Activated CD4-positive, alpha-beta T cell treated with anti-CD3 and anti-CD28 coated beads for 4 hours (primary cell): ENCODE measurements around the gene ASF1B.
A peak's percentile ranks its signal among the peaks of the same experiment; 100 is the strongest.

Experiments used
- DNase-seq, 2 donors: peaks; one replicate each; pipeline ENCODE4 v3.0.0-alpha.2; 2020

Gene ASF1B

DNA sequence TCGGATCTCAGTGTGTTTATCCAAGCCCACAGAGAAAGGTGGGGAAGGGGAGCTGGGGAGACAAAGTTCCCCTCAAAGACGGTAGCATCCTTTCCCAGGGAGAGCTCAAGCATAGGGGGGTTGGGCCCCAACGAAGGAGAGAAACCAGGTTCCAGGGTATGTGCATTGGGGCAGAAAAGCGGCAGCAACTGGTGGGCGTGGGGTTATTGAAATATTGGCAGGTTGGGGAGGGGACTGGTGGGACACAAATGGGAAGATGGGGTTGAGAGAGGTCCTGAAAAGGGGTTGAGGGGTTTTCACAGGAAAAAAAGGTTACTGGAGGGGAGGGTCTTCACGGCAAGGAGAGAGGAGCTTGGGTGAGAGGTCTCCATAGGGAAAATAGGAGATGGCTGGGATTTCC is 1.0 kb downstream of the ASF1B start:
- no peak for DNase-seq

DNA sequence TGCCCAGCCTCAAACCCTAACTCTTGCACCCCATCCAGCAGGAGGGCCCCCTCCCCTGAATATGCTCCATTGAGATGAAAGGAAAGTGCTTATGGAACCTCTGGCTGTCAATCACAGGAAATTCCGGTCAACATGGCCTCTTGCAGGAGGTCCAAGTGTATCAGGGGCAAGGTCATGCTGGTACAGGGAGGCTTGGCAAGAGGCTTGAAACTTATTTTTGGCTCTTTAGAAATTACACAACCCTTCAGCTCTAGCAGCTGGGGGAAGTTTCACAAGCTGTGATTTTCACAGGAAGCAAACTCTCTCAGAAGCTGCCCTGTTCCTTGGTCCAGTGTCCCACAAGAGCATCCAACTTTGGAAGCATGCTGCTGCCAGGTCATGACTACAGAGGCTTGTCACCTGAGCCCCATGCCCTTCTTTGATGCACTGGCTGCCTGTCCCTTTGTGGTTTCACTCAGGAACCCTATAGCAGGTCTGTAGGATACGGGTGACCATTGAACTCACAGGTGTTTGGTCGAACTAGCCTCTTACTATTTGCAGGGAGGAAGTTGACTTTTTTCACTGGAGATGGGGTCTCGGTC is 8.4 kb downstream of the ASF1B start:
- no peak for DNase-seq

DNA sequence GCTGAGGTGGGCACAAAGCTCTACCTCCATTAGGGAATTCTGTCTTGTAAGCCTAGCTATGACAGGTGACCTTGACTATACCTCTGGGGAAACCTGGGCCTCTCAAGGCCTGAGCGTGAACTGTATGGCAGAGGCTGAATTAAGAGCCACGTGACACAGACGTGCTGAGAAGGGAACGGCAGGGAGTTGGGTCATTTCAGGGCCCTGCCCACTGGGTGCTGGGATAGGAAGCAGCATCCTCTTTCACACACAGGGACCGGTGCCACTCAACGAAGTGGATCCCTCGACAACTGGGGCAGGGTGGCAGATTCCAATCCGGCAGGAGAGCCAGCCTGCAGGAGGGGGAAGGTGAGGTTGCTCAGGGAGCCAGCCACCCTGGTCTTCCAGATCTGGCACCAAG is 9.2 kb downstream of the ASF1B start:
- DNase-seq: no peak

DNA sequence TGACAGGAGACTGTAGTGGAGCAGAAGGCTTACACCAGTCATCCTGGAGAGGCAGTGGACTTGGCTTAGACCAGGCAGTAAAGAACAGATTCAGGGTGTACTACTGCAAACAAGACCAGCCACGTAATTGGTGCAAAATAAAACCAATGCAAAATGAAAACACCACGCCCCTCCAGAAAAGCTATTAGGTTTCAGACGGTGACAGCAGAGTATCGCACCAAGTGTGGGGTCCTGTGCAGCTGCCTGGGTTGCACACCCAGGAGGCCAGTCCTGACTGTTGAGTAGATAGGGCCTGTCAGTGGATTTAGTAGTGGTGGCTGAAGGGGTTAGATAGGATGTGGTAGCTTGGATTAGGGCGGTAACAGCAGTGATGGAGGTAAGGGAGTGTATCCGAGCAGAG is 13.5 kb downstream of the ASF1B start:
- DNase-seq: no peak

DNA sequence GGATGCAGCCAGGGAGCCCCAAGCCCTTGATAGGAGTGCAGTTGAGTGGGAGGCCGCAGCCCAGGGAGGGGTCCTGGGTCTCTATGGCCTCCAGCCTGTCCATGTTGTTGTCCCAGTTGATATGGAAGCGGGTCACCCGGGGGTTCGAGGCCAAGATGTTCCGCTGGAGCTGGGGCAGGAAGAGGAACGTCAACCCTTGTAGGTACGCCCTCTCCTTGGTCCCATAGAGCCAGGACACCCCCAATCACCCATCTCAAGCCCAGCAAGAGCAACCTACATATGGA is 15.9 kb downstream of the ASF1B start:
- no peak for DNase-seq

DNA sequence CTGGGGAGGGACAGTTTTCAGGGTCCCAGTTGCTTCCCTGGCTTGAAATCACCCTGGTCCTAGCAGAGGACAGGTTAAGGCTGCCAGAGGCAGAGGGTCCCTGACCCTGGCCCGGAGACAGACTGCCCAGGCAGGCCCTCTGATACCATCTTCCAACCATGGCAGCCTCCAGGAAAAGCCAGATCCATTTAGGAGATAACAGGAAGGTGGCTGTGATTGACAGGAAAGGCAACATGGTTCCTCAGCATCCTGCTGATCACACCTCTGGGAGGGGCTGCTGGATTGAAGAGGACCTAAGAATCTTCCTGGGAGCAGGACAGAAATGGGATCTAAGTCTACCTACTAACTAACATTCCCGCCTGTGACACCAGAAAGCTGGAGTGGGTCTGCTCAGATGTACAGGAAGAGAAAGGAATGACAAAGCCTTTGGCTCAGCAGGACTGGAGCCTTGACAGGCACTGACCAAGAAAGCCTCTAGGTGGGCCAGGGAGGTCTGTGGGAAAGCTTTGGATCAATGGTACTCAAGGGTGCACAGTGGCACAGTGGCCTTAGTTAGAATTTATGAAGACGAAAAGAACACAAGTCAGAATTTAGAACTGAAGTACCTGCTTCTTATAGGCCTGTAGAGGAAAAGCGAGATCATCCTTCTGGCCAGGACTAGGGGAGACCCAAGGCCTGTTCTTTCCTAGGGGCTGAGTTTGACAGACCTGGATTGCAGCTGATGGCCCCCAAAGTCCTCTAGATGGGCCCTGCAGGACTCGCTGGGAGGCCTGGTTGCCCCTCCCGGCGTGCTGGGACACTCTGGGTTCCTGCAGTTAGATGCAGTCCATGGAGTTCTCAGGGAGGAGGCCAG is 16.5 kb downstream of the ASF1B start:
- no peak for DNase-seq

DNA sequence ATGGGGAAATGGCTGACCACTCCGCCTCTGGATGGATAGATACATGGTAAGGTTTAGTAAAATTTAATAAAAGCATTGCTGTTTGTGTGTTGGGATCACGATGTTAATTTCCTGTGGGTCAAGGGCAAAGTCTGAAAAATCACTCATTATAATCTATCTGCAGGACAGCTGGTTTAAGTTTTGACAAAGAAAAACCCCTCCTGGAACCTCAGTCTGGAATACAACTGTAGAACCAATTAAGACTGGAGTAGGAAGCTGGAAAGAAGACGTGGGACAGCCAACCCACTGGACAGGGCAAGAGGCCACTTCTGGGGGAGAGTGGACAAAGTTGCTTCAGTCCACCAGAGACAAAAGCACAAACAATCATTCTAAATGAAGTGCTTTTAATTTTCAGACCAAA is 17.2 kb downstream of the ASF1B start:
- no peak for DNase-seq

DNA sequence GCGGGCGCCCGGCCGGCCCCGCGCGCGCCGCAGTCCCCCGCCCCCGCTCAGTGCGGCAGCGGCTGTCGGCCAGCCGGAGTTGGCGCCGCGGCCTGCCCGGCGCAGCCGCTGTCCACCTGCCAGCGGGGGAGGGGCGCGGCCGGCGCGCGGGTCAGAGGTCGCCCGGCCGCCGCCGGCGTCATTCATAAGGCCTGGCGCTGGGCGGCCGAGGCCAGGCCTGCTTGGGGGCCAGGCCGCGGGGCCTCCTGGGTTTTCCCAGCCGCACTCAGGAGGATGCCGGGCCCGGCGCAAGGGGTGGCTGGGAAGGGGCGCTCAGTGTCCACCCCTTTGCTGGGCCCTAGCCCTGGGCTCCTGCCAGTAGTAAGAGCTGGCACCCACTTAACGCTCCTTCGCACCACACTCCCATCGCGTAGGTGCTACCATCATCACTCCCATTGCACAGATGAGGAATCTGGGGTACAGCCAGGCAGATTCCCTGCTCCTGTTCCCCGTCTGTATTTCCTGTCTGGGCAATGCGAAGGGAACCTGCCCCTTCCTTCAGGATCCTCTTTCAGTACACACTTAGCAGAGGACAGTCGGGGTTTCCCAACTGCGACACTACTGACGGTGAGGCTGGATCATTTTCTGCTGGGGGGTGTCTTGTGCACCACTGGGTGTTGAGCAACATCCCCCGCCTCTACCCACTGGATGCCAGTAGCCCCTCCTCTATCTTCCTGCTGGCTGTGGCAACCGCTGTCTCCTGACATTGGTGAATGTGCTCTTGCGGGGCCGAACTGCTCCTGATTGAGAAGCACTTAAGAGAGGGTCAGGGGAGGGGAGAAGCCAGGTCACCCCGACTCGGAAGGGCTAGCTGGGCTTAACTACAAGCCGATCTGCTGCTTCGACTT is 18.0 kb downstream of the ASF1B start:
- peak; percentile 24 to 41 for DNase-seq

DNA sequence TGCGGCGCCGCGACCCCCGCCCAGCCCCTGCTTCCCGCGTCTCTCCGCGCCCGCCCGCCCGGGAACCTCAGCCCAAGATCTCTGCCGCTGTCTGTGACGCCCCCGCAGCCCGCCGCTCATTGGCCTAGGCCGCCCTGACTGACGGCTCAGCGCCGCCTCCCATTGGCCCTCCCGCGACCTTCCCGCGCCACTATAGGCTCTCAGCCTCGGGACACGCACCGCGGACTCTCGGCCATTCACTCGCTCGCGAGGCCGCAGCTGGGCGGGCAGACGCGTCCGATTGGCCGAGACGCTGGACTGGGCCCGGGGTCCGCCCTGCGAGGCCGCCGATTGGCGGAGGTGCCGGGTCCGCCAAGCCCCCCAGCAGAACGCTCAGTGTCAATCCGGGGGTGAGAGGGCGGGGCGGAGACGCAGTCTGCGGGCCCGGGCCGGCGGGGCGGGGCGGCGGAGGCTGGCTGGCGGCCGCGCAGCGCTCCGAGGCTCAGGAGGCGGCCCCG is 18.7 kb downstream of the ASF1B start, which contains the start of gene PRKACA:
TSS of gene PRKACA (minus strand) at position 95 of the 497 bp plus-strand sequence. CDS start 215 bp downstream, outside the sequence.
- peak; percentile 95 to 98 for DNase-seq

DNA sequence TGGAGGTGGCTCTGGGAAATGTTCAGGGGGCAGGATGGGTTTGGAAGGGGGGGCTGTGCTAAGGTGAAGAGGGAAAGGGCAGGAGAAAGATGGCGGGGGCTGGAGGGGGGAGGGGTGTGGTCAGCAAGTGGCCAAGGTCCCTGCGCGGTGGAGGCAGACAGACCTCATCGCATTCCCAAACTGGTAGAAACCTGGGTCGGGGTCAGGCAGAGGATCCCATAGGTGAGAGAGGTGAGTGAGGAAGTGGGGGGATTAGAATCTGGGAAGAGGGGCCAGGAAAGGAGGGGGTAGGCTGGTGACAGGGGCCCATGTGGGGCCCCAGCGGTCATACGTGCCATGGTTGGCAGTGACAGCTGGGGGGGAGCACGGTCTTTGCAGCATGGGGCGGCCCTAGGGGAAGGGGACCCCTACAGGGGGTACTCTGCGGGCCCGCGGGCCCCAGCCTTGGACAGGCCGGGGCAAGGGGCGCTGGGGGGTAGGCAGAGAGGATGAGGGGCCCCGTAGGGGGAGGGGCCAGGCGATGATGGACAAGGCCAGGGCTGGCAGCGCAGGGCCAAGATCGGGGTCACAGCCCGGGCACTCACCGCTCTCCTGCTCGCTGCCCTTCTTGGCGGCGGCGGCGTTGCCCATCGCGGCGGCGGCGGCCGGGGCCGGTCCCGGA is 19.3 kb downstream of the ASF1B start:
- no peak for DNase-seq

DNA sequence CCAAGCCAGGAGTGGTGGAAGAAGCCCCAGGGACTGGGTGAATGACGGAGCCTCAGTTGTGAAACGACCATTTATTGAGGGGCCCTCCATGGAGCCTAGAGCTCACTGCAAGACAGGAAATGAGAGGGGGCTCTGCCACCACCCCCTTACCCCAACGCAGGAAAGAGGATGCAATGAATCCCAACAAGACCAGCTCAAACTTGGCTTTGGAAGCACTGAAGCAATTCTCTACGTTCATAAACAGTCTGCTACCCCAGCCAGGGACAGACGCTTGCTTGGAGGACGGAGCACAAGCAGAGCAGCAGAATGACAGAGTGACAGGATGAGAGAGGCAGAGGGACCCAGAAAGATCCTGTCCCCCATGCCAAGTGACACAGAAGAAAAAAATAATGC is 19.9 kb downstream of the ASF1B start:
- no peak for DNase-seq

DNA sequence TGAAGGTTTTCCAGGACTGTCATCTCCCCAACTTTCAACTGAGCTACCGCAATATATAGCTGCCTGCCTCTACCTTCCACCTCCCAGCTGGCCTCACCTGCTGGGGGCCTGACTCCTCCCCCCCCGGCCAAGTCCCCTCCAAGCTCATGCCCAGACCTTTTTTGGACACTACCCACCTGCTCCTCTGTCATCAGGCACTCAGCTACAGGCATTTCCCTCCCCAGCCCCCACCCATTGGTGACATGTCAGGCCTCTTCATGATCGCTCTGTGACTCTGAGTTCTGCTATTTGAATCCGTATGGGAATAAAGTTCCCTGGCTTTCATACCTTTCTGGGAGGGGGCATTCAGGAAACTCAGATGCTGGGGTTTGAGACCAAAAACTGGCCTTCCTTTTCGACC is 20.6 kb downstream of the ASF1B start:
- no peak for DNase-seq

DNA sequence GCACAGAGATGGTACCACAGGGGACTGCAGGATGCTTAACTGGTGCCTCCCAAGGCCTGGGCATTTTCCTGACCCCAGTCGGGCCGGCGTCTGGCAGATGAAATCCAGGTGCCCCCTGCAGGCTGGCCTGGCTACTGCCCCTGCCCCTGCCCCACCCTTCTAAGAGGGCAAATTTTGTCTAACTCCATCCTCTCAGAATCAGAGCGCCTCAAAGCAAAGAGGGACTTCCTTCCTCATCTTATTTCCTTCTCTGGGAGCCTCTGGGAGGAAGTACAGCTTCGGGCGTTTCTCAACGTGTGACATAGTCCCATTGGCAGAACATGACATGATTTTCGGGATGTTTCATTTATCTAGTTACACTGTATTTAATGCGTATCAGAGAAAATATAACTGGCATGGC is 21.5 kb downstream of the ASF1B start:
- peak; percentile 48 to 58 for DNase-seq

DNA sequence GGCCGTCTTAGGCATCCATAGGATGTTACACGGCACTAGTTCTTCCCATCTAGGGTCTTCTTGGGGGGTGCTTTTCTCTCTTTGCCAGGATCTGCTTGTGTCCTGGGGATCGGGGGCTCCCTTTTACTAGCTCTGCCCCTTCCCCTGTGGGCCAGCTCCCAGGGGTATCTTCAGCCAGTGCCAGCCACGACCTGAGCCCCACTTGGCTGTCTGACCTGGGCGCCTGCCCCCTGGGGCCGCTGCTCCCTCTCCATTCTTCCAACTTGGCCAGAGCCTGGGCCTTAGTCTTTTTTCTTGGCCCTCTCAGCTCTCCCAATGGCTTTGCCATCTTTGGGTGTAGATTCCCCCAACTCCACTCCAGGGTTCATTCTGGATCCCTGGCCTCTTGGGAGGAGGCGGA is 21.9 kb downstream of the ASF1B start:
- DNase-seq: no peak

DNA sequence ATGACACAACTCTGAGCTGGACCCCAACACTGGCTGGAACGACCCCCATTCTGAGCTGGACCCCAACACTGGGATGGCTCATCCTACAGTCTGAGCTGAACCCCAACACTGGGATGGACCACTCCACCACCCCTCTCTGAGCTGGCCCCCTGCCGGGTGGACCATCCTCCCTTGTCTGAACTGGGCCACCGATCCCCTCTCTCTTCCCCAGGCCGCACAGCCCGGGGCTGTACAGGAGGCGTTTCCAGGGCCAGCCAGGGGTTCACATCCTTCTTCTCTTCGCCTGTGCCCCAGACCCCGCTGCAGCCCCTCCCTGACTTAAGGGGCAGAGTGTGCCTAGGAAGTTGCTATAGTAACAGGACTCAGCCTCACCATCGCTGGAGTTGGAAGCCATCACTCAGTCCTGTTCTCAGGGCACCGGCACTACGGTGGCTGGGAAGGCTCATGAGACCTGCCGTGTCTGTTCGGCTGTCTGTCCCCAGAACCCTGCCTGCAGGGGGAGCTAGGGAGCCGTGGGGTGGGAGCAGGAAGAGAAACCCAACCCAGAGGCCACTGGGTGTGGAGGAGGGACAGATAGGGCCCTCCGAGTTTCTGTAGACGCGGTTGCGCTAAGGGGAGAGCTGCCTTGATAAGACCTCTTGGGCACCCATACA is 22.5 kb downstream of the ASF1B start:
- DNase-seq: peak; percentile 35

DNA sequence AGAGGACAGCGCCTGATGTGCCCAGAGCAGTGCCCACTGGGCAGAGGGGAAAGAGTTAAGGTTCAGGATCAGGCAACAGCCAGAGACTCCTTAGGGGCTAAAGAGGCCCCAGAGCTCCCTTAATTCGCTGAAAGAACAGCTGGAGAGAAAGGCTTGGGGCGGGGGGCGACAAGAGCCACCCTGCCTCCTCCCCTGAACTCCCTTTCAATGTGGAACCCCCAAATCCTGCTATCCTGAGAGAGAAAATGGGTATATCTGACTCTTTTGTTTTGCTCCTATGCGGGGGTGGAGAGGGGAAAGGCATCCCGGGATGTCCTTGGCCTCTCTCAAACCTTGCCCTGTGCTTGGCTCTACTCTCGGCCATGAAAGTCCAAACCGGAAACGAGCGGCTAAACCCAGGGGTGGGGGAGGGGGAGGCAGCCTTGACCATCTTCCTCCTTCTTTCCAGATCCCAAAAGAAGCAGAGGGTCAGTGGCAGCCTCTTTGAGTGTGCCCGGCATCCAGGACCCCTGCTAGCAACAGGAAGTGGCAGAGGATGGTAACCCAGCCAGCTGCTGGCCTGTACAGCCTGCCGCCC is 23.5 kb downstream of the ASF1B start:
- DNase-seq: no peak

DNA sequence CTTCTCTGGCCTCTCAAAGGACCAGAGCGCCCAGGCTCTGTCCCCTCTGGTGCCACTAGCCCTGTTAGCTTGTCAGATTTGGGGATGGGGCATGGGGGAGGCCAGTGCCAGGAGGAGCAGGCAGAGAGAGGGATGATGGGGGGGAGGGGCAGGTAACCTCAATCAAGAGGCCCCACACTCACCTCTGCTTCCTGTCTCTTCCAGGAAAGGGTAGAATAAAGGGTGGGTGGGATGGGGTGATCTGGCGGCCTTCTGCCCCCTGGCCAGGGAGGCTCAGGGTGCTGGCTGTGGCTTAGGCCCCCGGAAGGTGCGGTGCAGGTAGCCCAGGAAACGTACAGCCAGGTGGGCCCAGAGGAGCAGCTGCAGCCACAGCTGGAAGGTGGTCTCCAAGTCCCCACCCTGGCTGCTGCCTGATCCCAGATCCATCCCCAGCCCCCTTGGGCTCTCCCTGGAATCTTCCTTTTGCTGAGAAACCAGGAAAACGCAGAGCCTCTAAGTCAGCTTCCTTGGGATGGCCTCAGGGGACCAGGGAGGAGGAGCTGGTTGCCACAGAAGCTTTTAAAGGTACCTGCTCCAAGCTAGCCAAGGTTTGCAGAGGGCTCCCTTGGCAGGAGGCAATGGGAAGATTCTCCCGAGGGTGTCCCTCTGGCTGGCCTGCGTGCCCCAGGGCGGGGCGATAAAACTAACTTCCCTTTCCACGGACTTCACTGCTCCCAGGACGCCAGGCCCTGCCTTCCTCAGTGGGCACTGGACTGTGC is 24.2 kb downstream of the ASF1B start:
- no peak for DNase-seq

DNA sequence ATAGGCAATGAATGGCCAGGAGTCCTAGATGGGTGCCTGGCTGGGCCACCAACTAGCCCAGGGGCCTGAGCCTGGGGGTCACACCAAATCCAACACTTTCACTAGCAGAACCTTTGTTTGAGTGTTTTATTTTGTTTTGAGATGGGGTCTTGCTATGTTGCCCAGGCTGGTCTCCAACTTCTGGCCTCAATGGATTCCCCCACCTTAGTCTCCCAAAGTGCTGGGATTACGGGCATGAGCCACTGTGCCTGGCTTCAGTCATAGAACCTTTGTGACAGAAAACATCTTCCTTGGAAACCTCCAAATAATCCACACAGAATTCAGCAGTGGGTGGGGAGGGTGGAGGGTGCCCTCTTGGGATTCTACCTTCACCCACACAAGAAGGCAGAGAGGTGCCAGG is 24.9 kb downstream of the ASF1B start:
- DNase-seq: no peak

DNA sequence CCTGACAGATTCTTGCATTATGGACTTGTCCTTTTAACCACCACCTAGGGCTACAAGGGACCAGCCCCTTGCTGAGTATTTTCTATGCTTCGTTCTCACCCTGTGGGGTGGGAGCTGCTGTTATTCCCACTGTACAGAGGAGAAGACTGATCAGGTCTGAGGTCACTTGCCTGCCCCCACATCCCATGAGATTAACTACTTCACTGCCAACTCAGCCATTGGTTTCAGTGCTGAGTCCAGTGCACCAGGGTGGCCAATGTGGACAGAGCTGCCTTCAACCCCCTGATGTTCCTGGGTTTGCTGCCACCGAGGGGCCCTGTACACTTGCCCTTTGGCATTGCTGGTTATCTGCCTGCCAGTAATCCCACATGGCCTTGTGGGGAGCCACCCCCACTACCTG is 25.7 kb downstream of the ASF1B start:
- no peak for DNase-seq

DNA sequence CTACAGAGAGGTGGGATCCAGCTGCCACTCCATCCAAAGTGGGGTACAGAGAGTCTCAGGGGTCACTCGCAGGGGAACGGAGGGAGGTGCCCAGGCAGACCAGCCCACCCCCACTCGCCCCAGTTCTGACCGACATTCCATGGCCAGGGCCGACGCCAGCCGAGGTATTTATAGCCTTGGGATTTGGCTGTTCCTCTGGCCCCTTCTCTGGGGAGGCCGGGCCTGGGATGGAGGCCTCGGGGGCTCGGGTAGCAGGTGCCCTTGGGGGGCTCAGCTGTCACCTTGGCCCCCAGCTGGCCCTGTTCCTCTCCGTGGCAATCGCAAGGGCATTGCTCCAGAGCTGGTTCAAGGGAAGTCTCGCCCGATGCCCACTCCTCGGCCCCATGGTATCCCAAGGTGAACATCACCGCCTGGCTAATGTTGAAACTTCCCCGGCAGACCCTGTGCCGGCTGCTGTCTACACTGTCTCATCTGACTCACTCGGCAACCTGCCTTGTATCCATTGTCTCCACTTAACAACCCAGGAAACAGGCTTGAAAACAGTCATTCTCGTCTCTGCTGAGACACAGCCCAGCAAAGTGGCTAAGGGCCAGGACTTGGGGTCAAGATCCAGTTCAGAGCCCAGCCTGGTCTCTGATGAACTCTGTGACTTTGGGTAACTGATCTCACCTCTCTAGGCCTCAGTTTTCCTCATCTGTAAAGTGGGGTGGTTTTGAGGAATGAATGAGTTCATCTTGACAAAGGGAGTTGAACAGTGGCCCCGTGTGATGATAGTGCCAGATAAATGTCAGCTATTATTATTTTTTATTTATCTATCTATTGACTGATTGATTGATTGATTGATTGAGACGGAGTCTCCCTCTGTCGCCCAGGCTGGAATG is 28.6 kb downstream of the ASF1B start:
- no peak for DNase-seq
